Adrenal gland (tissue), 12 donors: ENCODE results near the gene FBXO21. TPM values are rescaled to one million over a fixed set of nuclear protein-coding genes. Genes with fewer than 3 reads are reported as not detected.

Source experiments
- DNase-seq, 7 donors: peaks; one replicate each; pipeline ENCODE4 v3.0.0-alpha.2; 2019 to 2020
- H3K27ac ChIP-seq, 5 donors: fragments of 200-600 bp; sonication (generic) in 4 of 5; 1 replicate in 3 of 5; 2 replicates in 2 of 5; pipeline versions ENCODE4 v1.5.1 to v1.8.0; 2016 to 2020; ENCODE audit warnings: mild to moderate bottlenecking in 1 of 5
- H3K27me3 ChIP-seq: fragments of 200-600 bp; 2 replicates; pipeline ENCODE4 v1.8.0; 2021
- H3K36me3 ChIP-seq, 2 donors: fragments of 200-600 bp; replicated peaks in 1 of 2; 1 replicate in 1 of 2; 2 replicates in 1 of 2; pipeline versions ENCODE4 v1.5.1 to v1.8.0; 2018 to 2022
- H3K4me1 ChIP-seq, 2 donors: fragments of 200-600 bp; replicated peaks in 1 of 2; 1 replicate in 1 of 2; 2 replicates in 1 of 2; pipeline versions ENCODE4 v1.5.1 to v1.8.0; 2018 to 2021
- H3K4me3 ChIP-seq, 4 donors: fragments of 200-600 bp; sonication (generic) in 3 of 4; one replicate each; pipeline ENCODE4 v1.5.1; 2016 to 2018
- H3K9me3 ChIP-seq, 3 donors: fragments of 200-600 bp; sonication (generic) in 1 of 3; replicated peaks in 1 of 3; 1 replicate in 2 of 3; 2 replicates in 1 of 3; pipeline versions ENCODE4 v1.5.1 to v1.8.0; 2016 to 2021
- CTCF ChIP-seq, 6 experiments: fragments of 450-650 bp in 4 of 6; fragments of 200-600 bp in 2 of 6; sonication (generic) in 1 of 6; IDR thresholded peaks; 1 replicate in 5 of 6; 2 replicates in 1 of 6; pipeline versions ENCODE4 v1.5.1 to v1.8.0; 2016 to 2021; ENCODE audit warnings: antibody characterized with exemption in 6 of 6, mild to moderate bottlenecking in 2 of 6, moderate library complexity in 1 of 6
- POLR2A ChIP-seq, 2 donors: fragments of 450-650 bp; IDR thresholded peaks; one replicate each; pipeline ENCODE4 v1.6.1; 2017; ENCODE audit warnings: antibody characterized with exemption in 2 of 2, mild to moderate bottlenecking in 2 of 2, moderate library complexity in 1 of 2
- WGBS, 4 donors: extraction: QIAGEN DNeasy Blood & Tissue Kit in 2 of 4; methylation state at CpG; one replicate each; pipeline versions ENCODE4 v1.1.5 to v1.1.7; 2013 to 2017; 5-methylcytosine and 5-hydroxymethylcytosine counted together
- intact Hi-C, 2 donors: fragments of 100-400 bp; cut with DNase I; formaldehyde crosslinking; loops; one replicate each; pipeline versions ENCODE4 v1.14.1 to v1.15.0; 2022 to 2023
- polyA plus RNA-seq, 3 donors: library from polyadenylated mRNA; stranded (reverse); fragments of 200-250 nt in 2 of 3; fragments of 350-450 nt in 1 of 3; fragmentation: Illumina TruSeq in 1 of 3; extraction: RNeasy Lipid Tissue Mini Kit (QIAGEN cat#74804) in 1 of 3; gene quantifications; one replicate each; pipeline ENCODE4 v1.2.3, GENCODE V29; 2013 to 2014
- total RNA-seq, 9 donors: library from RNA; depleted of rRNA in 4 of 9; stranded (reverse); fragments of >200 nt in 4 of 9; fragments of 120-200 nt in 1 of 9; fragmentation: NEBNext Ultra II Directional in 1 of 9; extraction: Animal tissue kit (Norgen Biotek cat#: 25700) in 1 of 9; gene quantifications; one replicate each; pipeline versions ENCODE4 v1.1.0 to v1.2.4, GENCODE V29; 2013 to 2023
- donor health status: healthy with polysubstance abuse.
- donor health status: Bipolar disorder and iron deficiency.
- donor health status: DM: yes; HTN: yes; CAD: no.
- donor health status: DM: no; HTN: no; CAD: no.
- donor health status: DM: no; HTN: no; CAD: no.
- donor health status: DM: yes; HTN: yes; CAD: no.

The FBXO21 gene
- total and polyA plus RNA-seq, 12 donors, result 22.8 to 309 (median 103) TPM

GRCh38 chr12:117101953-117102799 is 88.1 kb downstream of the FBXO21 start:
- Histone ChIP-seq H3K9me3 (no peaks in the 10 kb centered on the region), H3K4me3 (no peak overlapping the region), H3K4me1 (peaks cover 16 to 23% of the 10 kb centered on the region in 2 donors), H3K36me3 (no peaks in the 10 kb centered on the region), H3K27ac (no peak overlapping the region), H3K27me3 (no peaks in the 10 kb centered on the region)
- WGBS, 4 donors, result 71 to 86% (median 74%) methylated on average over 5 to 14 of the region's 14 CpGs
- intact Hi-C loops, result no loop called here
- TF ChIP-seq CTCF (IDR thresholded peaks at IDR 0.05) (no peak), POLR2A (IDR thresholded peaks at IDR 0.05) (no peak)
- peak in 1 of 7 donors; percentile 11 for DNase-seq

DNA sequence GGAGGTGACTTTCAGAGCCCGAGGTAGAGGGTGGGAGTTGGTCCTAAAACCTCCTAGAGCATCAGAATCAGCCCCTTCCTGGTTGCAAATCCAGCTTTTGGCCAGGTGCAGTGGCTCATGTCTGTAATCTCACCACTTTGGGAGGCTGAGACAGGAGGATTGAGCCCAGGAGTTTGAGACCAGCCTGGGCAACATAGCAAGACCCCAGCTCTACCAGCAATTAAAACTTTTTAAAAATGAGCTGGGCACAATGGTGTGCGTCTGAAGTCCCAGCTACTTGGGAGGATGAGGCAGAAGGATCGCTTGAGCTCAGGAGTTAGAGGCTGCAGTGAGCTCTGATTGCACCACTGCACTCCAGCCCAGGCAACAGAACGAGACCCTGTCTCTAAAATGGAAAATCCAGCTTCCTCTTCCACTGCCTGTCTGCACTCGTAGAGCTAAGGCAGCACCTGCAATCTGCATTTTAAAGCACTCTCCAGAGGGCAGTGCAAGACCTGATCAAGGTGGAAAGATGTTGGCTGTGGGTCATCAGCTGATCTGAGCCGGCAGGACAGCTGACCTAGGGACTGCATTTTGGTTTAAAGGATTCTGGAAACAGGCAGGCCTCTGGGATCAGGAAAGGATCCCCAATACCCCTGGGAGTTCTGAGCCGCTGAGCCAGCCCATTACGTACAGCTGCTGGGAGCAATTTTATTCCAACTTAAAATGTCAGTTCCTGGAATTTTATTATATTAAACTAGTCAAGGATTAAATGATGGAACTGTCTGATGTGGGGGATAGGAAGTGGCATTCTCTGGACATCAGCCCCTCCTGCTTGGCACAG is 89.2 kb downstream of the FBXO21 start:
- H3K36me3 ChIP-seq, result no peaks in the 10 kb centered on the region
- no peaks in the 10 kb centered on the region for H3K9me3 ChIP-seq
- no peak for TF ChIP-seq CTCF (IDR thresholded peaks at IDR 0.05)
- no peak for TF ChIP-seq POLR2A (IDR thresholded peaks at IDR 0.05)
- WGBS, 4 donors, result 56 to 65% (median 60%) methylated on average over 7 to 8 of the region's 8 CpGs
- H3K27me3 ChIP-seq, result no peaks in the 10 kb centered on the region
- no peak overlapping the region for H3K4me3 ChIP-seq
- intact Hi-C loops, result no loop called here
- no peak overlapping the region for H3K27ac ChIP-seq
- H3K4me1 ChIP-seq, result peaks cover 16 to 27% of the 10 kb centered on the region in 2 donors
- DNase-seq, result peak in 1 of 7 donors; percentile 15

DNA sequence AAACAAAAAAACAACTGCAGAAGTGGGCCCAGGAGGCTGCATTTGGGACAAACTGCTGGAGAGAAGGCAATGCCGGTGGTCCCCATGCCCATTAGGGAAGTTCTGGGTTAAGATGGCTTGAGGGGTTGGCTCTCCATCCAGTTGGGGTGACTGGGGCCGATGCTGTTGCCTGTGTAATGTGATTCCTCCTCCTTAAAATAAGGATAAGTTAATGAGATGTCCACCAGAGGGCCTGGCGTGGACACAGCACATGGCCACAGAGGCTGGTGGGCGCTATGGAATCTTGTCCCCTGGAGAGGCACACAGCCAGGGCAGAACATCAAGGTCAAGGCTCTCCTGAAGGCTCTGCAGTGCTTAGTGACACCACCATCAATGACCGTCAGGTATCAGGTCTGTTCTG is 90.0 kb downstream of the FBXO21 start:
- peak in 2 of 7 donors; percentile 44 to 46 for DNase-seq
- Histone ChIP-seq H3K9me3 (no peaks in the 10 kb centered on the region), H3K4me3 (no peak overlapping the region), H3K27me3 (no peaks in the 10 kb centered on the region), H3K36me3 (no peaks in the 10 kb centered on the region), H3K4me1 (peaks cover 16 to 27% of the 10 kb centered on the region in 2 donors), H3K27ac (no peak overlapping the region)
- TF ChIP-seq POLR2A (IDR thresholded peaks at IDR 0.05) (no peak), CTCF (IDR thresholded peaks at IDR 0.05) (peak; percentile 20 to 50 (median 39))
- 23 to 38% (median 32%) methylated on average over 4 to 5 of the region's 5 CpGs for WGBS, 4 donors
- intact Hi-C loops, result no loop called here
